ENCODE results near the gene GSTM2. TPM values are rescaled to one million over a fixed set of nuclear protein-coding genes. Genes with fewer than 3 reads are reported as not detected.
A peak's percentile ranks its signal among the peaks of the same experiment; 100 is the strongest.
"Not testable (repeated sequence)": the region's sequence is repeated elsewhere in the genome, so short reads cannot be mapped to it uniquely, and the experiment has no call there.

Gene GSTM2
- total and polyA plus RNA-seq, 7 donors: 35.5 to 175 (median 61.8) TPM

DNA sequence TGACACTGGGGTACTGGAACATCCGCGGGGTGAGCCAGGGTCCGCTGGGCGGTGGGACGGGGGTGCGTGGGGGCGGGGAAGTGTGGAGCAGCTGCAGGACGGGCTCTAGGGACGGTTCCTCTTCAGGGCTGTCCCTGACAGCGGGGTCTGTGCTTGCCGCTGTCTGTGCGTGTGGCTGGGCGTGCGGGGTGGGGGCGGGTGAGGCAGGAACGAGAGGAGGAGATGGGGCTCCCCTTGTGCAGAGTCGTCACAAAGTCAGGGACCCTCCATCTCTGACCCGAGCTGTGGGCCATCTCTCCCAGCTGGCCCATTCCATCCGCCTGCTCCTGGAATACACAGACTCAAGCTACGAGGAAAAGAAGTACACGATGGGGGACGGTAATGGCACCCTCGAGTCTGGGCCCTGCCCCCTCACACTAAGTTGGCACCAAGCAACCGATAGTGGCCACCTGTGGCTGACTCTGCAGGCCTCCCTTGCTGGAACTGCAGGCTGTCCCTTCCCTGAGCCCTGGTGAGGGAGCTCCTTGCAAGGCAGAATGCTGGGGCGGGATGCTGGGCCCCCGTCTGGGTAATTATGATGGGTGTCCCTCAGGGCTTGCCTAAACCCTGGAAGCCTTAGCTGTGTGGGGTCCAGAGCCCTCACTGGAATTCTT is 392 bp downstream of the GSTM2 start:
- H3K27ac ChIP-seq: peak overlapping the region; percentile 79
- no peaks in the 10 kb centered on the region for H3K27me3 ChIP-seq (ENCODE audit: insufficient read depth in 3 of 3, low read length in 2 of 3)
- peak in 1 of 2 donors; percentile 62 for DNase-seq
- peaks cover 18% of the 10 kb centered on the region for H3K4me1 ChIP-seq
- ATAC-seq: peak; percentile 37 to 73 (median 68)
- no peak for TF ChIP-seq CTCF (IDR thresholded peaks at IDR 0.05)
- H3K9me3 ChIP-seq: no peaks in the 10 kb centered on the region
- WGBS, 3 donors: 3 to 6% (median 6%) methylated on average over 24 to 26 of the region's 26 CpGs
- peak overlapping the region; percentile 72 for H3K4me3 ChIP-seq
- intact Hi-C loops (cut with DNase I): no loop called here
- peaks cover 0 to 33% of the 10 kb centered on the region in 2 donors for H3K36me3 ChIP-seq (ENCODE audit: insufficient read depth in 1 of 2, low read depth in 1 of 2)

- 90 to 93% (median 91%) methylated on average over 22 of the region's 22 CpGs for WGBS, 3 donors
- ATAC-seq (no peak), DNase-seq (no peak)
- Histone ChIP-seq H3K4me3 (no peak overlapping the region), H3K27me3 (ENCODE audit: insufficient read depth in 3 of 3, low read length in 2 of 3) (no peaks in the 10 kb centered on the region), H3K27ac (no peak overlapping the region), H3K36me3 (ENCODE audit: insufficient read depth in 1 of 2, low read depth in 1 of 2) (peaks cover 0 to 39% of the 10 kb centered on the region in 2 donors), H3K4me1 (peaks cover 9% of the 10 kb centered on the region), H3K9me3 (no peaks in the 10 kb centered on the region)
- intact Hi-C loops (cut with DNase I): no loop called here
- no peak for TF ChIP-seq CTCF (IDR thresholded peaks at IDR 0.05)
Measured at GRCh38 chr1:109669246-109669948, 1.5 kb downstream of the GSTM2 start.

DNA sequence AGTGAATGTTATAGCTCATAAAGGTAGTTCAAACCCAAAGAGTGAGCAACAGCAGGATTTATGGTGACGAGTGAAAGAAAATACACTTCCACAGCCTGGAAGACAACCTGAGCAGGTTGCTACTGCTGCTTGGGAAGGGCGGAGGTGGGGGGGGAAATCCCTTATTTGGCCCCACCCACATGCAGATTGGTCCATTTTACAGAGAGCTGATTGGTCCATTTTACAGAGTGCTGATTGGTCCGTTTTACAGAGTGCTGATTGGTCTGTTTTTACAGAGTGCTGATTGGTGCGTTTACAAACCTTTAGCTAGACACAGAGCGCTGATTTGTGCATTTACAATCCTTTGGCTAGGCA is 2.1 kb downstream of the GSTM2 start:
- H3K9me3 ChIP-seq, ATAC-seq: not testable (repeated sequence)
- WGBS, 3 donors: 92 to 97% (median 96%) methylated on average over 4 to 5 of the region's 5 CpGs

GRCh38 chr1:109671067-109671466 is 3.2 kb downstream of the GSTM2 start:
- Histone ChIP-seq H3K27ac (no peak overlapping the region), H3K9me3 (no peaks in the 10 kb centered on the region), H3K4me1 (peaks cover 13% of the 10 kb centered on the region), H3K4me3 (no peak overlapping the region), H3K36me3 (ENCODE audit: insufficient read depth in 1 of 2, low read depth in 1 of 2) (peaks cover 0 to 32% of the 10 kb centered on the region in 2 donors), H3K27me3 (ENCODE audit: insufficient read depth in 3 of 3, low read length in 2 of 3) (no peaks in the 10 kb centered on the region)
- TF ChIP-seq CTCF (IDR thresholded peaks at IDR 0.05): no peak
- ATAC-seq (no peak), DNase-seq (no peak)
- 89 to 94% (median 93%) methylated on average over 5 of the region's 5 CpGs for WGBS, 3 donors
- intact Hi-C loops (cut with DNase I): no loop called here

More for the DNA sequence above, 2.1 kb downstream of the GSTM2 start:
- H3K4me1 ChIP-seq; H3K4me3 ChIP-seq; H3K27me3 ChIP-seq (ENCODE audit: insufficient read depth in 3 of 3, low read length in 2 of 3); intact Hi-C loops (cut with DNase I); H3K27ac ChIP-seq; DNase-seq: not testable (repeated sequence)
- peaks cover 0 to 39% of the 10 kb centered on the region in 2 donors for H3K36me3 ChIP-seq (ENCODE audit: insufficient read depth in 1 of 2, low read depth in 1 of 2)

- WGBS, 3 donors: 81 to 97% (median 86%) methylated on average over 2 of the region's 2 CpGs
Measured at GRCh38 chr1:109673861-109674260, 6.0 kb downstream of the GSTM2 start.

GRCh38 chr1:109676683-109677381 is 9.0 kb downstream of the GSTM2 start:
- H3K27me3 ChIP-seq (ENCODE audit: insufficient read depth in 3 of 3, low read length in 2 of 3); intact Hi-C loops (cut with DNase I); H3K9me3 ChIP-seq; DNase-seq: not testable (repeated sequence)
- peak; percentile 84 to 98 (median 95) for ATAC-seq
- H3K4me3 ChIP-seq: peak overlapping the region; percentile 11
- peaks cover 0 to 20% of the 10 kb centered on the region in 2 donors for H3K36me3 ChIP-seq (ENCODE audit: insufficient read depth in 1 of 2, low read depth in 1 of 2)
- peak overlapping the region; percentile 89 for H3K27ac ChIP-seq
- 23 to 31% (median 31%) methylated on average over 3 of the region's 3 CpGs for WGBS, 3 donors
- peaks cover 18% of the 10 kb centered on the region for H3K4me1 ChIP-seq

More at GRCh38 chr1:109673861-109674260, 6.0 kb downstream of the GSTM2 start:
- H3K27ac ChIP-seq; intact Hi-C loops (cut with DNase I); H3K4me3 ChIP-seq; H3K27me3 ChIP-seq (ENCODE audit: insufficient read depth in 3 of 3, low read length in 2 of 3); H3K9me3 ChIP-seq; DNase-seq; ATAC-seq: not testable (repeated sequence)
- Histone ChIP-seq H3K4me1 (peaks cover 22% of the 10 kb centered on the region), H3K36me3 (ENCODE audit: insufficient read depth in 1 of 2, low read depth in 1 of 2) (peaks cover 0 to 32% of the 10 kb centered on the region in 2 donors)

All from psoas muscle (tissue), 8 donors.